Kidney epithelial cell (primary cell): ENCODE measurements around the gene TRABD. TPM values are rescaled to one million over a fixed set of nuclear protein-coding genes. Genes with fewer than 3 reads are reported as not detected.

Experiments
- DNase-seq: peaks from one replicate; pipeline ENCODE4 v3.0.0-alpha.2; 2010; ENCODE audit warnings: low read depth
- H3K27me3 ChIP-seq: 2 replicates; pipeline ENCODE4 v1.6.0; 2011; ENCODE audit warnings: low read length; ENCODE audit not compliant: control insufficient read depth, insufficient read depth
- H3K36me3 ChIP-seq: 2 replicates; pipeline ENCODE4 v1.5.1; 2011; ENCODE audit warnings: low read length; ENCODE audit not compliant: control insufficient read depth, insufficient read depth
- H3K4me3 ChIP-seq: 2 replicates; pipeline ENCODE4 v1.5.1; 2011; ENCODE audit warnings: low read depth, mild to moderate bottlenecking, control low read depth, low read length
- CTCF ChIP-seq: IDR thresholded peaks from 2 replicates; pipeline ENCODE4 v1.5.1; 2011; ENCODE audit warnings: mild to moderate bottlenecking, moderate library complexity, low read length, control low read depth, inconsistent platforms; ENCODE audit not compliant: insufficient read depth, poor library complexity, severe bottlenecking
- total RNA-seq: library from RNA; depleted of rRNA; stranded (reverse); fragments of >200 nt; gene quantifications from 2 replicates; pipeline ENCODE4 v1.2.3, GENCODE V29; 2015

TRABD gene
- total RNA-seq, 1 donor from 2014 or later, result 60.2 TPM

GRCh38 chr22:50218996-50219727, 33.4 kb downstream of the TRABD start:
- no peak for TF ChIP-seq CTCF

GRCh38 chr22:50219800-50220602, 34.3 kb downstream of the TRABD start:
- H3K27me3 ChIP-seq, result no peaks in the 10 kb centered on the region
- H3K4me3 ChIP-seq, result no peak overlapping the region
- no peak for TF ChIP-seq CTCF
- DNase-seq, result no peak
- H3K36me3 ChIP-seq, result peaks cover 2% of the 10 kb centered on the region

More at GRCh38 chr22:50218996-50219727, 33.4 kb downstream of the TRABD start:
- no peaks in the 10 kb centered on the region for H3K27me3 ChIP-seq
- peaks cover 5% of the 10 kb centered on the region for H3K36me3 ChIP-seq
- no peak for DNase-seq
- no peak overlapping the region for H3K4me3 ChIP-seq

GRCh38 chr22:50220603-50221409, 35.1 kb downstream of the TRABD start:
- no peak overlapping the region for H3K4me3 ChIP-seq
- H3K36me3 ChIP-seq, result peaks cover 2% of the 10 kb centered on the region
- no peaks in the 10 kb centered on the region for H3K27me3 ChIP-seq
- no peak for TF ChIP-seq CTCF
- no peak for DNase-seq

GRCh38 chr22:50221410-50222300, 35.9 kb downstream of the TRABD start:
- DNase-seq, result no peak
- no peak overlapping the region for H3K4me3 ChIP-seq
- TF ChIP-seq CTCF, result no peak
- H3K27me3 ChIP-seq, result no peaks in the 10 kb centered on the region
- H3K36me3 ChIP-seq, result peaks cover 2% of the 10 kb centered on the region

- H3K36me3 ChIP-seq, result peaks cover 1% of the 10 kb centered on the region
- no peak for DNase-seq
- no peak for TF ChIP-seq CTCF
- no peaks in the 10 kb centered on the region for H3K27me3 ChIP-seq
- no peak overlapping the region for H3K4me3 ChIP-seq
These were observed 36.8 kb downstream of the TRABD start for GRCh38 chr22:50222508-50222907.
